Keratinocyte (primary cell): ENCODE data around the gene CAD. TPM values are rescaled to one million over a fixed set of nuclear protein-coding genes. Genes with fewer than 3 reads are reported as not detected.
A peak's percentile ranks its signal among the peaks of the same experiment; 100 is the strongest.

Source experiments
- DNase-seq: peaks from one replicate; pipeline ENCODE4 v3.0.0-alpha.2; 2011; ENCODE audit warnings: low read depth, missing footprints, low spot score
- FAIRE-seq: peaks from 2 replicates; lab custom pipeline; 2011; peaks lifted over from hg19 to GRCh38; lab: Jason Lieb, UNC
- H2AFZ ChIP-seq: 2 replicates; pipeline ENCODE4 v1.6.0; 2012; ENCODE audit warnings: low read length, control low read depth, inconsistent platforms; ENCODE audit not compliant: control insufficient read depth
- H3K27ac ChIP-seq: 2 replicates; pipeline ENCODE4 v1.5.1; 2011; ENCODE audit warnings: low read length; ENCODE audit not compliant: control insufficient read depth, insufficient read depth
- H3K27me3 ChIP-seq: 3 replicates; pipeline ENCODE4 v1.6.0; 2011; ENCODE audit warnings: low read length; ENCODE audit not compliant: control insufficient read depth, insufficient read depth; ENCODE audit errors: extremely low read depth
- H3K36me3 ChIP-seq, 2 experiments: 2 replicates in 1 of 2; 3 replicates in 1 of 2; pipeline ENCODE4 v1.5.1; 2011; ENCODE audit warnings: low read length in 2 of 2, mild to moderate bottlenecking in 1 of 2; ENCODE audit not compliant: control insufficient read depth in 2 of 2, insufficient read depth in 2 of 2; ENCODE audit errors: extremely low read depth in 1 of 2
- H3K4me1 ChIP-seq: 3 replicates; pipeline ENCODE4 v1.5.1; 2011; ENCODE audit warnings: low read length; ENCODE audit not compliant: control insufficient read depth, insufficient read depth; ENCODE audit errors: extremely low read depth
- H3K4me2 ChIP-seq: 3 replicates; pipeline ENCODE4 v1.6.0; 2011; ENCODE audit warnings: low read depth, low read length; ENCODE audit not compliant: control insufficient read depth, insufficient read depth; ENCODE audit errors: extremely low read depth
- H3K4me3 ChIP-seq, 3 experiments: fragments of 200-600 bp in 1 of 3; sonication (generic) in 1 of 3; 2 replicates in 2 of 3; 3 replicates in 1 of 3; pipeline ENCODE4 v1.5.1; 2011 to 2016; ENCODE audit warnings: low read length in 3 of 3, mild to moderate bottlenecking in 3 of 3, control low read depth in 2 of 3, inconsistent platforms in 1 of 3, low read depth in 1 of 3, mixed read lengths in 1 of 3, mixed run types in 1 of 3, moderate library complexity in 1 of 3; ENCODE audit not compliant: control insufficient read depth in 2 of 3, insufficient read depth in 2 of 3; ENCODE audit errors: extremely low read depth in 1 of 3
- H3K79me2 ChIP-seq: 2 replicates; pipeline ENCODE4 v1.6.0; 2012; ENCODE audit warnings: low read length; ENCODE audit not compliant: control insufficient read depth, insufficient read depth
- H3K9ac ChIP-seq: 3 replicates; pipeline ENCODE4 v1.6.0; 2011; ENCODE audit warnings: low read length; ENCODE audit not compliant: control insufficient read depth, insufficient read depth; ENCODE audit errors: extremely low read depth
- H3K9me1 ChIP-seq: 3 replicates; pipeline ENCODE4 v1.6.0; 2011; ENCODE audit warnings: low read length; ENCODE audit not compliant: control insufficient read depth, insufficient read depth; ENCODE audit errors: extremely low read depth
- H3K9me3 ChIP-seq: 2 replicates; pipeline ENCODE4 v1.5.1; 2012; ENCODE audit warnings: low read depth, low read length; ENCODE audit not compliant: control insufficient read depth
- H4K20me1 ChIP-seq: 3 replicates; pipeline ENCODE4 v1.6.0; 2011; ENCODE audit warnings: low read length; ENCODE audit not compliant: control insufficient read depth, insufficient read depth; ENCODE audit errors: extremely low read depth
- EZH2 ChIP-seq: IDR thresholded peaks from one replicate; pipeline ENCODE4 v1.6.1; 2012; ENCODE audit warnings: inconsistent platforms, mild to moderate bottlenecking, low read length, moderate library complexity
- dilution Hi-C: fragments of 300-500 bp; cut with MboI; formaldehyde crosslinking; loops from one replicate; pipeline ENCODE4 v1.7.0; 2020; ENCODE audit warnings: low sequenced_read_pairs; ENCODE audit not compliant: extremely low pct_ligation_motif_present
- polyA plus RNA-seq, 5 experiments: library from polyadenylated mRNA; depleted of rRNA in 3 of 5; stranded (reverse) in 3 of 5; stranded (forward) in 1 of 5; unstranded in 1 of 5; fragments of >200 nt; gene quantifications; 1 replicate in 1 of 5; 2 replicates in 3 of 5; 3 replicates in 1 of 5; pipeline versions ENCODE4 v1.2.1 to v1.2.3, GENCODE V29; 2011 to 2012; ENCODE audit warnings: missing spikeins in 2 of 5, low read depth in 1 of 5, low replicate concordance in 1 of 5
- TF ChIP-seq, protein P1 (sequence below), 3 experiments: IDR thresholded peaks in 1 of 3; conservative IDR thresholded peaks in 1 of 3; optimal IDR thresholded peaks in 1 of 3; 2 replicates in 2 of 3; 3 replicates in 1 of 3; pipeline versions ENCODE3 to v1.5.1; 2011; ENCODE audit warnings: low read length in 3 of 3, mild to moderate bottlenecking in 3 of 3, moderate library complexity in 2 of 3, control low read depth in 1 of 3, inconsistent platforms in 1 of 3; ENCODE audit not compliant: insufficient read depth in 2 of 3; ENCODE audit errors: extremely low read depth in 1 of 3

CAD gene
- polyA plus RNA-seq, 1 donor (not counting 4 experiments of a cell fraction or from before 2014, with no cell fraction given), result 21.0 TPM

DNA sequence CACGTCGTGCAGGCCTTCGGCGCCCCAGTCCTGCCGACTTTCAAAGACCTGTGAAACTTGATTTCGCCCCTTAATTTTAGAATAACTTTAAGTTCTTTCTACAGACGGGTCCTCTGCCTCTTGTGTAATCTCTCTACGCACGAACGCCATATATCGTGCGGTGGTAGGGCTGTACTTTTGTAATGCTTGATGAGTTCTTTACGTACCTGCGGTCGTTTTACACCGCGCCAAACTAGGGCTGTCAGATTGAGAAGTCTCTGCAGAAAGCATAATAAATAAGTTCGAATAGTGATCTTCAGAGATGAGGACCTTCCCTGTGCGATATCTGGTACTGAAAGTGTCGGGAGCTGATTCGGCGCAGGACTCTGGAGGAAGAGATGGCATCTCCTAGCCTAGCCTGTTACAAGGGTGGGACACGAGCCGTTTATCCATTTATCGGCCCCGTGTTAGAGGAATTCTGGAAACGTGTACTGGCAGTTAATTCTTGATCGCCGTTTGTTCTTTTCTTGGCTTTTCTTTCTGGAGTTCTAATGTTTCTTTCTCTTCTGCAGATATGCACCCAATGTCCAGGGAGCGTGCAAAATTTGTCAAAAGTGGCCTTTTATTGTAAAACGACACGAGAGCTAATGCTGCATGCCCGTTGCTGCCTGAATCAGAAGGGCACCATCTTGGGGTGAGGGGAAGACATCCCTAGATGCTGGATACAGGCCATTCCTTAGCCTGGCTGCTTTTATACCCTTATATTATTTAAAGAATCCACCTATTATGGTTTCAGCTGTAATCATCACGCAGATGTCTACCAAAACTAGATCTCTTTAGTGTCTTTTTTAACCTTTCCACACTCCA lies 4.3 kb upstream of the CAD start:
- dilution Hi-C loops, result no loop called here
- H3K9me1 ChIP-seq, result no peaks in the 10 kb centered on the region
- peak overlapping the region; percentile 97 for H2AFZ ChIP-seq
- peak overlapping the region; percentile 60 to 86 (median 63) for H3K4me3 ChIP-seq
- peak overlapping the region; percentile 98 for H3K27ac ChIP-seq
- no peaks in the 10 kb centered on the region for H3K9me3 ChIP-seq
- H4K20me1 ChIP-seq, result no peaks in the 10 kb centered on the region
- H3K36me3 ChIP-seq, result peaks cover 5 to 22% of the 10 kb centered on the region in 2 experiments
- H3K4me1 ChIP-seq, result peaks cover 23% of the 10 kb centered on the region
- no peak for TF ChIP-seq EZH2
- TF ChIP-seq, protein P1, sequence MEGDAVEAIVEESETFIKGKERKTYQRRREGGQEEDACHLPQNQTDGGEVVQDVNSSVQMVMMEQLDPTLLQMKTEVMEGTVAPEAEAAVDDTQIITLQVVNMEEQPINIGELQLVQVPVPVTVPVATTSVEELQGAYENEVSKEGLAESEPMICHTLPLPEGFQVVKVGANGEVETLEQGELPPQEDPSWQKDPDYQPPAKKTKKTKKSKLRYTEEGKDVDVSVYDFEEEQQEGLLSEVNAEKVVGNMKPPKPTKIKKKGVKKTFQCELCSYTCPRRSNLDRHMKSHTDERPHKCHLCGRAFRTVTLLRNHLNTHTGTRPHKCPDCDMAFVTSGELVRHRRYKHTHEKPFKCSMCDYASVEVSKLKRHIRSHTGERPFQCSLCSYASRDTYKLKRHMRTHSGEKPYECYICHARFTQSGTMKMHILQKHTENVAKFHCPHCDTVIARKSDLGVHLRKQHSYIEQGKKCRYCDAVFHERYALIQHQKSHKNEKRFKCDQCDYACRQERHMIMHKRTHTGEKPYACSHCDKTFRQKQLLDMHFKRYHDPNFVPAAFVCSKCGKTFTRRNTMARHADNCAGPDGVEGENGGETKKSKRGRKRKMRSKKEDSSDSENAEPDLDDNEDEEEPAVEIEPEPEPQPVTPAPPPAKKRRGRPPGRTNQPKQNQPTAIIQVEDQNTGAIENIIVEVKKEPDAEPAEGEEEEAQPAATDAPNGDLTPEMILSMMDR (optimal IDR thresholded peaks at IDR 0.05 in 1 of 3, IDR thresholded peaks at IDR 0.05 in 1 of 3, conservative IDR thresholded peaks at IDR 0.05 in 1 of 3; ENCODE audit: extremely low read depth in 1 of 3, insufficient read depth in 2 of 3, low read length in 3 of 3), result no peak
- DNase-seq (no peak), FAIRE-seq (no peak)
- H3K9ac ChIP-seq, result peak overlapping the region; percentile 100
- no peaks in the 10 kb centered on the region for H3K27me3 ChIP-seq
- peaks cover 11% of the 10 kb centered on the region for H3K79me2 ChIP-seq
- peak overlapping the region; percentile 87 for H3K4me2 ChIP-seq

DNA sequence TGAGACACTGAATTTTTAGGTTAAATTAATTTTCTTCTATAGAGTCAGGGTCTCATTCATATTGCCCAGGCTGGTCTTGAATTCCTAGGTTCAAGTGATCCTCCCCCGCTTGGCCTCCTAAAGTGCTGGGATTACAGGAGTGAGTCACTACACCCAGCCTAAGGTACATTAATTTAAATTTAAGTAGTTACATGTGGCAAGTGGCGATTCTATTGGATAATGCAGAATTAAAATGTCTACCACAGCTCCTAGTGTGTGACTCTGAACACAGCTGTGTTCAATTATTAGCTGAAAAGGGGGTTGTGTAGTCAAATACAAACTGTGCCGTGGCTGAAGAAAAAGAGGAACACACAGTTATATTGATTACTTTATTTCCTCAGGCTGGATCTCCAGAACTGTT lies 2.2 kb upstream of the CAD start:
- H3K4me1 ChIP-seq, result peaks cover 28% of the 10 kb centered on the region
- no peaks in the 10 kb centered on the region for H3K9me3 ChIP-seq
- no peak overlapping the region for H3K9ac ChIP-seq
- DNase-seq (no peak), FAIRE-seq (no peak)
- H3K27ac ChIP-seq, result no peak overlapping the region
- TF ChIP-seq, protein P1 (optimal IDR thresholded peaks at IDR 0.05 in 1 of 3, IDR thresholded peaks at IDR 0.05 in 1 of 3, conservative IDR thresholded peaks at IDR 0.05 in 1 of 3; ENCODE audit: extremely low read depth in 1 of 3, insufficient read depth in 2 of 3, low read length in 3 of 3), result no peak
- TF ChIP-seq EZH2, result no peak
- no peaks in the 10 kb centered on the region for H3K9me1 ChIP-seq
- H2AFZ ChIP-seq, result no peak overlapping the region
- H3K4me2 ChIP-seq, result no peak overlapping the region
- H3K36me3 ChIP-seq, result peaks cover 3 to 26% of the 10 kb centered on the region in 2 experiments
- peaks cover 23% of the 10 kb centered on the region for H3K79me2 ChIP-seq
- H3K27me3 ChIP-seq, result no peaks in the 10 kb centered on the region
- no peak overlapping the region for H3K4me3 ChIP-seq
- dilution Hi-C loops, result no loop called here
- no peaks in the 10 kb centered on the region for H4K20me1 ChIP-seq
